GM15510 (cell line): ENCODE measurements around the gene ERO1B.
A peak's percentile ranks its signal among the peaks of the same experiment; 100 is the strongest.

Source experiments
- POLR2A ChIP-seq: IDR thresholded peaks from 3 replicates; pipeline ENCODE4 v1.6.1; 2011; ENCODE audit warnings: borderline replicate concordance; ENCODE audit not compliant: insufficient read length; ENCODE audit errors: extremely low read depth

Gene ERO1B, protein sequence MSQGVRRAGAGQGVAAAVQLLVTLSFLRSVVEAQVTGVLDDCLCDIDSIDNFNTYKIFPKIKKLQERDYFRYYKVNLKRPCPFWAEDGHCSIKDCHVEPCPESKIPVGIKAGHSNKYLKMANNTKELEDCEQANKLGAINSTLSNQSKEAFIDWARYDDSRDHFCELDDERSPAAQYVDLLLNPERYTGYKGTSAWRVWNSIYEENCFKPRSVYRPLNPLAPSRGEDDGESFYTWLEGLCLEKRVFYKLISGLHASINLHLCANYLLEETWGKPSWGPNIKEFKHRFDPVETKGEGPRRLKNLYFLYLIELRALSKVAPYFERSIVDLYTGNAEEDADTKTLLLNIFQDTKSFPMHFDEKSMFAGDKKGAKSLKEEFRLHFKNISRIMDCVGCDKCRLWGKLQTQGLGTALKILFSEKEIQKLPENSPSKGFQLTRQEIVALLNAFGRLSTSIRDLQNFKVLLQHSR

GRCh38 chr1:236281654-236282424, at the start of gene ERO1B:
ERO1B (minus strand) TSS chr1:236281958; CDS start chr1:236281783, 175 bp downstream.
- TF ChIP-seq POLR2A = peak; percentile 95

DNA sequence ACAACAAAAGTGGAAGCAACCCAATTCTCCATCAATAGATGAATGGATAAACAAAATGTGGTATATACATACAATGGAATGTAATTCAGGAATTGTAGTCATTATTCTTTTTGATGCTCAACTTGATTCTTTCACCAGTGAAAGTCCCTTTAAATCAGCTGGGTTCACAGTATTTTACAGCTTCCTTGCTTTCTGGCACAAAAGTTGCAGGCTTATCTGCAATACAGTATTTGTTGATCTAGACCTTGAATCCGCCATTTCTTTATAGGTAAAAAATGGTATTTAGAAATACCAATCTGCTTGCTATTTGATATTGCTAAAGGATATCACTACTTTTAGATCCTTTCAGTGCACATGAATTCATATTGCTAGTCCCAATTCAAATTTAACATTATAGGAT, 44.7 kb upstream of the ERO1B start:
- TF ChIP-seq POLR2A = no peak

DNA sequence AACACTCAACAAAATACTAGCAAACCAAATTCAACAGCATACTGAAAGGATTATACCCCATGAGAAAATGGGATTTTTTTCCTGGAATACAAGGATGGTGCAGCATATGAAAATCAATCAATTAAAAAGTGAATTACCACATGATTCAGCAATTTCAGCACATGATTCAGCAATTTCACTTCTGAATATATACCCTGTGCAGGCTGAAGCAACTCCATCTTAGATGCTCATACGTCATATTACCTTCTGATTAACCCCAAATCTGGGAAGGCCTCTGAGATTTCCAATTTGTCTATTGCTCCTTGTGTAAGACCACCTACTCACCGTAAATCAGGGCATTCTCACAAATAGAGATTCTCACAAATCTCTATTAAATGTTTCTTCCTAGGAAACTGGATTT, 43.8 kb upstream of the ERO1B start:
- TF ChIP-seq POLR2A = no peak

DNA sequence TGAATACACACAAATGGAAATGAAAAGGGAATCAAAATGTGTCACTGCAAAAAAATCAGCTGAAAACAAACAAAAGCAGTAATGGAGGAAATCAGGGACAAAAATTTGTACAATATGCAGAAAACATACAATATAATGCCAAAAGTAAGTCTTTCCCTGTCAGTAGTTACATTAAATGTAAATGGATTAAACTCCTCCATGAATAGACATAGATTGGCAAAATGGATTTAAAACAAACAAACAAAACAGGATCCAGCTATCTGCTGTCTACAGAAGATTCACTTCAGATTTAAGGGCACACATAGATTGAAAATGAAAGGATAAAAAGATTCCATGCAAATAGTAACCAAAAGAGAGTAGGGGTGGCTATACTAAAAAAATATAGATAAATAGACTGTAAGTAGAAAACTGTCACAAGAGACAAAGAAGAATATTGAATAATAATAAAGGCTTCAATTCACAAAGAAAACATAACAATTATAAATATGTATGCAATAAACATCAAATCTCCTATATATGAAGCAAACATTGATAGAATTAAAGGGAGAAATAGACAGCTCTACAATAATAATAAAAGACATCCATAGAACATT, 42.2 kb upstream of the ERO1B start:
- TF ChIP-seq POLR2A = no peak

DNA sequence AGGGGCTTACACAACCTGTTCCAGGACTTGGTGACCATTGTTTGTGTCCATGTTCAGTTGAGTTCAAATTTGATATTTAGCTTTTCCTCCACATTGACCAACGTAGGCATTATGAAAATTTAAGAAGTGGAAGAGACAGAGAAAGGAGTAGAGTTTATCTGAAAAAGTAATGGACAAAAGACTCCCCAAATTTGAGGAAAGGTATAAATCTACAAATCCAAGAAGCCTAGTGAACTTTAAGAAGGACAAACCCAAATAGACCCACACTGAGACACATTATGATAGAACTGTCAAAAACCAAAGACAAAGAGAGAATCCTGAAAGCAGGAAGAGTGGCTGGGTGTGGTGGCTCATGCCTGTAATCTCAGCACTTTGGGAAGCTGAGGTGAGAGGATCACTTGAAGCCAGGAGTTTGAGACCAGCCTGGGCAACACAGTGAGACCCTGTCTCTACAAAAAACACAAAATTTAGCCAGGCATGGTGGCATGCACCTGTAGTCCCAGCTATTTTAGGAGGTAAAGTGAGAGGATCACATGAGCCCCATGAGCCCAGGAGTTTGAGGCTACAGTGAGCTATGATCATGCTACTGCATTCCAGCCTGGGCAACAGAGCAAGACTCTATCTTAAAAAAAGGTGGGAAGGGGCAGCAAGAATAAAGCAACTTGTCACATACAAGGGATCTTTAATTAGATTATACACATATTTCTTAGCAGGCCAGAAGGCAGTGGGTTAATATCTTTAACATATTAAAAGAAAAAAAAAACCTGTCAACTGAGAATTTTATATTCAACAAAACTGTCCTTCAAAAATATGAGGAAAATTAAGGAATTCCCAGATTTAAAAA, 41.0 kb upstream of the ERO1B start:
- TF ChIP-seq POLR2A = no peak

- no peak for TF ChIP-seq POLR2A
Observed at GRCh38 chr1:236321101-236321500, 39.3 kb upstream of the ERO1B start.

DNA sequence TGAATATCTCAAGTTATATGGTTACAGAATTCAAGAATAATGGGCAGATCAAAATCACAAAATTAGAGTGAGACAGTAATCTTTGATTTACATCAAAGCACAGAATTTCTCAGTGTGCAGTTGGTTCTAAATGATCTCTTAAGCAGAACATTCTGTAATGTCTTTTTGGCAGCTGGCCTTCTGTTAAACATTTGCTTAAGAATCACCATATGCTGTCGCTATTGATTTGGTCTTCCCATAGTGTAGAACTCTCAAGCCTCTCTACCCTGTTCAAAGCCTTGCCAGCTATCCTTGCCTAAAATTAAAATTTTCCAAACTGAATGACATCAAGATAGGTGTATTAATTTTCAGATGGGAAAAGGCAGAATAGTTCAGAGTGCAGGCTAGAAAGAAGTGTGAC, 38.9 kb upstream of the ERO1B start:
- TF ChIP-seq POLR2A = no peak

DNA sequence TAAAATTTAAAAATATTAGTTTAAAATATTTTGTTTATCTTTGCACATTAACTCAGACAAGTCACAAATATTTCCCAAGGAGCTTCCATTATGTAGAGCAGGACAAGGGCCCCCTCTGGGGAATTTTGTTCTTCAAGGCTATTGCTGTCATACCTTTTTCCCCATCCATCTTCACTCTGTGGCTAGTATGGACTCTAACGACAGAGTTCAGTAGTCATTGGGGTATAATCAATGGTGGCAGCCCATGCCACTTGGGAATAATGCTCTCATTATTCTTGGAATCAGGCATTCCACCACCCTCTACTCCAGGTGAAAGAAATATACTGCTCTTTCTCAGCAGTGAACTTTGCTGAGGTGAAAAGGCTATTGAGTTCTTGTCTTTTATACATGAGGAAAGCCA, 38.5 kb upstream of the ERO1B start:
- TF ChIP-seq POLR2A = no peak

GRCh38 chr1:236316437-236316836, 34.7 kb upstream of the ERO1B start:
- TF ChIP-seq POLR2A = no peak

DNA sequence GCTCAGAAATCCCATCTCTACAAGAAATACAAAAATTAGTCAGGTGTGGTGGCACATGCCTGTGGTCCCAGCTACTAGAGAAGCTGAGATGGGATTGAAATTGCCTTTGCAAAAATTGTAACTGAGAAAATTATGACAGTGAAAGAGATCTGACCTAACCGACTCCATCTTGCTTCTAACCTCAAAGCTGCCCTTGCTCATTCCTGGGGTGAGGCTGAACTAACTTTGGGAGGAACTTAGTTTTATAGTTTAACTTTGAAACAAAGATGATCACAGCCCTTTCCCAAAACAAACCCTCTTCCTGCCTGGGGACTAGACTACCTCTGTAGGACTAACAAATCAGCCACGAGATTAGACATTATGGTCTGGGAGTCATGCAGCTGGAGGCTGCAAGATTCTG, 33.8 kb upstream of the ERO1B start:
- no peak for TF ChIP-seq POLR2A

- no peak for TF ChIP-seq POLR2A
Observed at GRCh38 chr1:236315092-236315491, 33.3 kb upstream of the ERO1B start.

- no peak for TF ChIP-seq POLR2A
Observed at GRCh38 chr1:236313427-236313826, 31.7 kb upstream of the ERO1B start.

- TF ChIP-seq POLR2A = no peak
Observed at GRCh38 chr1:236311040-236311439, 29.3 kb upstream of the ERO1B start.

GRCh38 chr1:236308827-236309226, 27.1 kb upstream of the ERO1B start:
- no peak for TF ChIP-seq POLR2A
